GM12891 (cell line): ENCODE measurements around the gene RAB28.
A peak's percentile ranks its signal among the peaks of the same experiment; 100 is the strongest.

Source experiments
- DNase-seq: peaks from one replicate; pipeline ENCODE4 v3.0.0; 2011; ENCODE audit warnings: low spot score; ENCODE audit not compliant: insufficient read length
- FAIRE-seq: peaks from 2 replicates; lab custom pipeline; 2011; peaks lifted over from hg19 to GRCh38; lab: Jason Lieb, UNC
- PAX5 ChIP-seq: IDR thresholded peaks from 2 replicates; pipeline ENCODE4 v1.6.1; 2011; ENCODE audit warnings: low read length, moderate library complexity, mild to moderate bottlenecking; ENCODE audit not compliant: insufficient read depth, severe bottlenecking
- POLR2A ChIP-seq: IDR thresholded peaks from 2 replicates; pipeline ENCODE4 v1.6.1; 2011; ENCODE audit warnings: low read depth, low read length, control low read depth
- POLR2AphosphoS5 ChIP-seq: IDR thresholded peaks from 2 replicates; pipeline ENCODE4 v1.6.1; 2011; ENCODE audit warnings: low read depth, low read length, control low read depth
- POU2F2 ChIP-seq: IDR thresholded peaks from 2 replicates; pipeline ENCODE4 v1.6.1; 2011; ENCODE audit warnings: low read depth, mild to moderate bottlenecking, control low read depth, low read length, moderate library complexity
- SPI1 ChIP-seq: IDR thresholded peaks from 2 replicates; pipeline ENCODE4 v1.6.1; 2011; ENCODE audit warnings: low read depth, low read length, control low read depth
- TAF1 ChIP-seq: IDR thresholded peaks from 2 replicates; pipeline ENCODE4 v1.6.1; 2011; ENCODE audit warnings: low read depth, low read length, control low read depth

Gene RAB28

DNA sequence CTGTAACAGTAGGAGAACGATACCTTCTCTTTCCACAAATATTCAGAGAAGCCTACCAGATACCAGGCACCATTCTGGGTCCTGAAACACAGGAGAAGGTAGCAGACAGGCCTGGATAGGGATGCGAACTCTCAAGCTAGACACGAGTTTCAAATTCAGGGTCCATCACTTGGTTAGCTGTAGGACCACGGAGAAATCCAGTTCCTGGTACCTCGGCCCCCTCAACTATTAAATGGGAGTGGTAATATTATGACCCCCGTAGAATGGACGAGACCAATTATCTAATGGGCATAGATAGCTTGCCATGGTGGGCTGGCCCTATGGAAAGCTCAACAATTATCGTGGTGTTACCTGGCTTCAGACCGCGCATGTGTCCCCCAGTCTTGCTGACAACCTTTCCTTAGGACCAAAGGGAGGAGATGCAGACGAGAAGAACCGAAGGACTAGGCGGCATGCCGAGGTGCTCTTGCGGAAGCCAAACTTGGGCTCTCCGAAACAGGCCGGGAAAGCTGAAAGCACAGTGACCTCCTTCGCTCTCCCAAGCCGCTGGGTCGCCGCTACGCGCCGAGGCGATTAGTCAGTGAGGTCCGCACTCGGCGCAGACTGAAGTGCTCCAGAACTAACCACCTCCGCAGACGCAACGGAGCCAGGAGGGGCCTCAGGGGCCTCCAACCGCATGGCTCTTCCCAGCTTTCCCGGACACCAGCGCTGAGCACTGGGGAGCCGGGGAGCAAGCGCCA is 40.5 kb upstream of the RAB28 start:
- FAIRE-seq = no peak
- DNase-seq = no peak
- no peak for TF ChIP-seq POU2F2
- TF ChIP-seq POLR2AphosphoS5 = no peak
- TF ChIP-seq SPI1 = no peak
- no peak for TF ChIP-seq POLR2A
- TF ChIP-seq PAX5 = no peak
- TF ChIP-seq TAF1 = no peak

DNA sequence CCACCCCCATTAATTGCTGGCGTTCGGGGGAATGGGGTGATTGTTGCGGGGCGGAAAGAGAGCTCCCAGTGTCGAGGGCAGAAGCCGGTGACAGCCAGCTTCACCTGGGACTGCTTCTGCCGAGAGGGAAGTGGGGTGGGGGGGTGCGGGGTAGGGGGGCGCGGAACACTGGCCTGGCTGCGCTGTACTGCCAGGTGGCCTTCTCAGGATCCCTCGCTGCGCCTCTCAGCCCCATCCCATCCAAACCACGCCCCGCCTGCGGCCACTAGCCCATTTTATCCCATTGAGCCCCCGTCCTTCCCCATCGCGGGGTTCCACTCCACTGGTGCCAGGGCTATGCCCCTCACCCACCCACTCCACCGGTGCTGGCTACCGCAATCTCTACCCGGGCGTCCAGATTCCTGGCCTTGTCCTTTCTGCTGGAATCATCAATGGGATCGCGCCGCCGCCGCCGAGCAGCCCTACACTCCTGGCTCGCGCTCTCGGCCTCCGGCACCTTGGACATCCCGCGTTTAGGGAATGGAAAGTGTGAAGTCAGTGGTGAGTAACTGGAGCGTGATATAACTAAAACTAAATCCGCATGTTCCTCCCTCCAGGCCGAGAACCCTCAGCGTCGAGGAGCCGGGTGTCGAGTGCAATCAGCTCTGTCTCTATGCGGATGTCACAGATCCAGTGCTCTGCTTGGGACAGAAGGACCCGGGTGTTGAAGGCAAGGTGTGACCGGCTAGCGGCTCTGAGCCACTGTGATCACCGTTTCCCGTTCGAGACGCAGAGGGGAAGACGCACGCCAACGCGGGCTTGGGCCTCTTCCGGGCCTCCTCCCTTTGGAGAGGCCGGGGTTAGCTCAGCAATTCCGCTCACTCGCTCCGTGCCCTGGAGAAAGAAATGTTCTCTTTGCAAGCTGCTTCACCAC is 39.7 kb upstream of the RAB28 start:
- peak; percentile 3 for DNase-seq
- TF ChIP-seq TAF1 = no peak
- TF ChIP-seq POLR2AphosphoS5 = no peak
- no peak for TF ChIP-seq SPI1
- no peak for TF ChIP-seq PAX5
- TF ChIP-seq POLR2A = no peak
- no peak for TF ChIP-seq POU2F2
- FAIRE-seq = no peak

DNA sequence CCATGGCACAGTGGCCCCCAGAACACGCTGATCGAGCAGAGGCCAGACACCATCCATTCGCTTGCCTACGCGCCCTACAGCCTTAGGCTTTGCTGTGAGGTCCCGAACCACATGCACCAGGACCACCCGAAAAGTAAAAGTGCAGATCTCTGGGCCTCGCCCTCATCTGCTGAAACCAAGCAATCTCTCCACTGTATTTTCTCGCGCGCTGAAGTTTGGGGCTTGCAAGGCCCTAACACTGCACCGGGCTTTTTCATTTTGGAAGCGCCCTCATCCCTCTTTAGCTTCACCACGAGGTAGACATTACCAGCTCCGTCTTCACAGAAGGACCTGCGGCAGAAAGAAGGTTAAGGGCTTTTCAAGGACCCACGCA is 39.0 kb upstream of the RAB28 start:
- TF ChIP-seq POLR2A (no peak), TAF1 (no peak), POLR2AphosphoS5 (no peak), PAX5 (no peak), SPI1 (no peak), POU2F2 (no peak)
- peak; percentile 3 for DNase-seq
- FAIRE-seq = no peak

DNA sequence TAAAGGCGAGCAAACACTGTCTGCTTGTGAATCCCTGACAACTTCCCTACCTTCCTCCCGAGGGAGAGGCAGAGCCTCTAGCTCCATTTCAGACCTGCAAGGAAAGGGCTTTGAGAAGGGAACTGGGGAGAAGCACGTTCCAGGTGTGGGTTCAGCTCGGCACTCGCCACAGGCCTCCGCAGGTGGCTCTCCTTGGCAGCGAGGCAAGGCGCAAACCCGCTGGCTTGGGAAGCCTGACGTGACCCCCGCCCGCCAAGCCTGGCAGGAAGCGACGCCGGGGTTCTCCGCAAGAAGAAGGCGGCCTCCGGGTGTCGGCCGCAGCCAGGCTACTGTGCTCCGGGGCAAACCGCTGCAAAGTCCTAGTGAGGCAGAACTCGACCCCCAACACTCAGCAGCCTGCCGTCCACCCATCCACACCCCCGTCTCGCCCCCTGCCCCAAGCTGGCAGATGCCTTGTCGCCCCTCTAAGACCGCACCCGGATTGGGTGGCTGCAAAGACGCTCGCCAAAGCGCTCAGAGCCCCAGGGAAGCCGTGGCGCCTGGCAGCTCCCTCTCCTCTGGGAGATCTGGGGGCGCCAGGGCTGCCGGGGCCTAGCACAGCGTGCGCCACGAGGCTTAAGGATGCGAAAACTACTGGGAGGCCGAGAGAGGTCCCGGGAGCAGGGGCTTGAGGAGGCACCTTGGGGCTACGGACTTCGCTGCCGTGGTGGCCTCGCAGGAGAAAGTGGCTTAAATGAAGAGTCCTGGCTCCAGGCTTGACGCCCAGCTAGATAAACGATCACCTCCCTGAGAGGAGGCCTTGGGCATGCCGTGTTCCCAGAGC is 38.4 kb upstream of the RAB28 start:
- FAIRE-seq (no peak), DNase-seq (peak; percentile 21)
- no peak for TF ChIP-seq POU2F2
- no peak for TF ChIP-seq POLR2A
- TF ChIP-seq SPI1 = no peak
- no peak for TF ChIP-seq PAX5
- no peak for TF ChIP-seq TAF1
- TF ChIP-seq POLR2AphosphoS5 = no peak

DNA sequence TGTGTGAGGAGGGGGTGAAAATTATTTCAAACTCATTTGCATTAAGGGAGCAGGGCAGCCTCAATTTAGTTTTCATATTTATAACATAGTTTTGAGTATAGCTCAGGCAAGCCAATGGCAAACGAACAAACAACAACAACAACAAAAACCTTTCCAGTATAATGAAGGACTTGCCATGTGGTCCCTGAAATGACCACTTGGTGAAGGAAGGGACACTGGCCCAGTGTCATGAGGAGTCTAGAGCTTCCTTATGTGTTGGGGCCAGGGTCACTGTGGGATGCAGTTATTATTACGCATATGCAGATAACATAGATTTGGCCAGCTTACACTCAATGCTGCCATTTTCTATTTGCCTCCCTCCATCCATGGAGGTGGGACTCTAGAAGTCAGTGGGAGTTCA is 36.9 kb upstream of the RAB28 start:
- DNase-seq (no peak), FAIRE-seq (no peak)
- TF ChIP-seq SPI1 (no peak), POU2F2 (no peak), POLR2A (no peak), TAF1 (no peak), POLR2AphosphoS5 (no peak), PAX5 (no peak)

DNA sequence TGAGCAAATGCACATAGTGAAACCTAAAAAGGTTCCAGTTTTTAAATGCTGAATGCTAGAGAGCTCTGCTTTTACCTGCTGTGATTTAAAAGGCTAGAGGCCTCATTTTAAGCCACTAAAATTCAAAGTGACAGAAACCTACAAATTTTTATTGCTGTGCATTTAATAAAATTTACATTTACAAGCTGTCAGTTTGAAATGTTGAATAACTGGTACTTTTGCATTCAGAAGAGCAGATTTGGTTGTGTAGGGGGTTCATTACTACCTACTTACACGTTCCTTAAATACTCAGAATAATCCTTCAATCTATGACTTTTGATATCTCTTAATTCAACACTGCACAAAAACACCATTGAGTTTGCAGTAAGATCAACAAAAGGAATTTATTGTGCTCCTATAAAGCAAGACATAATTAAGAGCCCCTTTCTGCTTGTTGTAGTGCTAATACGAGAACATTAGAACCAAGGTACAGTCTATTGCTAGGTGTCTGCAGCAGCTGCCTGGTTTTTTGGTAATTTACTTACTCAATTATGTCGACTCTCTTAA is 32.2 kb upstream of the RAB28 start:
- TF ChIP-seq SPI1 (no peak), POLR2A (no peak), PAX5 (no peak), TAF1 (no peak), POLR2AphosphoS5 (no peak), POU2F2 (no peak)
- no peak for FAIRE-seq
- no peak for DNase-seq

DNA sequence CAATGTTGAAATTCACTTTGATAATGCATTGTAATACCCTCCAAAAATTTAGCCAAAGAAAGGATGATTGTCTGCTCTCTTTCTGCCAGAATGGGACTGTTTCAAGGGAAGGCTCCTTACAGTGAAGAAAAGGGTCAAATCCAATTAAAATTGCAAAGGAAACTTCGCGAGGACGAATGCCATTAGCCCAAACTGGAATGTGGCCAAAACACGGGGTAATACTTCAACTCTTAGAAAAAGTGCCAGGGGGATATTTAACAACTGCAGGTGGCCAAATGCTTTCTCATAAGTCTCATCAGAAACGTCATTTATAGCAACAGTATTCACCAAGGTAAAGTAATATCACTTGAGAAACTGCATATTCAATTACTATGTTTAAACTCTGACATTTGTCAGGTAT is 31.1 kb upstream of the RAB28 start:
- FAIRE-seq (no peak), DNase-seq (no peak)
- no peak for TF ChIP-seq SPI1
- no peak for TF ChIP-seq TAF1
- no peak for TF ChIP-seq POU2F2
- TF ChIP-seq POLR2A = no peak
- TF ChIP-seq PAX5 = no peak
- no peak for TF ChIP-seq POLR2AphosphoS5

DNA sequence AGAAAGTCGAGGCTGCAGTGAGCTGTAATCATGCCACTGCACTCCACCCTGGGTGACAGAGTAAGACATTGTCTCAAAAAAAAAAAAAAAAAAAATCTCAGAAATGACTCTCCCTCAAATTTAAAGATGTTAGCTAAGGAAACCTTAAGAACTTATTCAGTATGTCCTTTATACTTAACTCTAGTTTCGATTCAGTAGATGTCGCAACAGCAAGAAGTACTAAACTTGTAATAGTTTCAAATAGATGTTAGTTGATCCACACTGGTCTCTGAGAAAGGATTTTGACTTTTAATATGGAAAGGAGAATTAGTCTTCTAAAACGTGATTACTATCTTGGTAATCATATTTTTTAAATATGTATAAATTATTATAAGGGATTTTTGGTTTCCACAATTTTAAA is 30.6 kb upstream of the RAB28 start:
- TF ChIP-seq PAX5 (no peak), POLR2AphosphoS5 (no peak), POU2F2 (no peak), TAF1 (no peak), SPI1 (no peak)
- DNase-seq = no peak
- no peak for FAIRE-seq
